Middle frontal gyrus (tissue), 1 donor: ENCODE measurements around the gene HARBI1.

Source experiments
- DNase-seq: peaks from one replicate; pipeline ENCODE4 v3.0.0-alpha.2; 2015; ENCODE audit warnings: low spot score; ENCODE audit errors: extremely low spot score

The HARBI1 gene

GRCh38 chr11:46555267-46556054 is 61.6 kb downstream of the HARBI1 start:
- no peak for DNase-seq

- no peak for DNase-seq
Observed at GRCh38 chr11:46554213-46555147, 62.5 kb downstream of the HARBI1 start.

- no peak for DNase-seq
Observed at GRCh38 chr11:46553814-46554212, 63.2 kb downstream of the HARBI1 start.
